ENCODE data around the gene ZNF850. TPM values are rescaled to one million over a fixed set of nuclear protein-coding genes. Genes with fewer than 3 reads are reported as not detected.

The ZNF850 gene
- total and polyA plus RNA-seq, 2 of the 8 experiments (the other 6 are each of a cell fraction or from before 2014, with no cell fraction given) = 6.7 to 21.2 TPM

DNA sequence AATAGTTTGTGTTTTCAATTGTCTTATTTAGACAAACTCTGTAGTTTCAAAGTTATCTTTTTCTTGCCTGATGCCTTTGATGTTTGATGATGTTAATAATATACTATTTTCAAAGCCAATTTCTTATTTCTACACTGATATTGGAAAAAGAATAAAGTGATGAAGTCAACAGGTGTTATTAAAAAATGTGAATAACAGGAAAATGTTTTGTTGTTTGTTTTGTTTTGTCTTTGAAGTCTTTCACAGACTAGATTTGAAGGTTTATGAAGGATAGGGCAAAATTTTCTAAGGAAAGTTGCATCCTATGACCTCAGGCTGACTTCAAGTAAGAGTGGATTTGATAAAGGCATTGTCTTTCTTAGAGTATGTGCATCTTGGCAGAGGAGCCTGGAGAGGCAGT lies 34.4 kb upstream of the ZNF850 start:
- Histone ChIP-seq H3K27ac (ENCODE audit: low read depth, low read length) (no peak overlapping the region), H3K27me3 (replicated peaks in 1 of 4; ENCODE audit: control insufficient read depth in 3 of 4, extremely low read depth in 1 of 4, insufficient read depth in 3 of 4, low read length in 3 of 4) (no peaks in the 10 kb centered on the region), H3K4me1 (replicated peaks in 1 of 4; ENCODE audit: control insufficient read depth in 3 of 4, insufficient read depth in 4 of 4, low read length in 3 of 4) (no peaks in the 10 kb centered on the region), H4K8ac (ENCODE audit: extremely low read depth, insufficient read depth, low read length) (no peak overlapping the region), H3K79me2 (ENCODE audit: control insufficient read depth in 1 of 2, insufficient read depth in 2 of 2, low read length in 2 of 2) (peaks cover 0 to 47% of the 10 kb centered on the region in 2 experiments; a peak in 2 of 4 replicates), H3K4ac (replicated peaks; ENCODE audit: insufficient read length, low read depth, low read length) (no peak overlapping the region), H3K9ac (replicated peaks in 1 of 4; ENCODE audit: extremely low read depth in 1 of 4, low read depth in 3 of 4, low read length in 3 of 4) (no peak overlapping the region), H3K18ac (ENCODE audit: extremely low read depth, low read length) (no peak overlapping the region), H4K91ac (replicated peaks; ENCODE audit: insufficient read length, low read length) (no peak overlapping the region), H3K14ac (ENCODE audit: insufficient read length) (no peak overlapping the region), H3K4me3 (ENCODE audit: extremely low read depth in 1 of 4, insufficient read depth in 2 of 4, low read depth in 3 of 4, low read length in 4 of 4) (no peak overlapping the region), H2BK15ac (ENCODE audit: low read length) (no peak overlapping the region), H3K56ac (replicated peaks; ENCODE audit: insufficient read length, low read depth, low read length) (no peak overlapping the region), H2AFZ (ENCODE audit: low read length) (no peak overlapping the region), H4K5ac (ENCODE audit: insufficient read length, low read depth, low read length) (no peak overlapping the region), H3K9me3 (ENCODE audit: insufficient read depth in 2 of 2, low read depth in 1 of 2, low read length in 1 of 2) (peaks cover 22 to 47% of the 10 kb centered on the region in 2 experiments), H2AK5ac (ENCODE audit: low read depth, low read length) (no peak overlapping the region), H3K23me2 (ENCODE audit: low read depth, low read length) (no peaks in the 10 kb centered on the region), H3K79me1 (ENCODE audit: low read depth, low read length) (no peaks in the 10 kb centered on the region), H3K23ac (ENCODE audit: insufficient read length) (no peak overlapping the region), H2BK12ac (ENCODE audit: low read depth, low read length) (no peak overlapping the region), H3K4me2 (ENCODE audit: insufficient read depth in 1 of 2, low read depth in 2 of 2, low read length in 2 of 2) (no peak overlapping the region), H2BK20ac (ENCODE audit: low read length) (no peak overlapping the region), H4K20me1 (replicated peaks in 1 of 2; ENCODE audit: control insufficient read depth in 1 of 2, insufficient read depth in 2 of 2, low read length in 2 of 2) (no peaks in the 10 kb centered on the region), H3K36me3 (ENCODE audit: control insufficient read depth in 2 of 4, insufficient read depth in 4 of 4, low read length in 3 of 4) (peaks cover 0 to 33% (median 10%) of the 10 kb centered on the region in 4 experiments; a peak in 4 of 8 replicates), H2BK5ac (ENCODE audit: low read depth, low read length) (no peak overlapping the region), H2BK120ac (replicated peaks; ENCODE audit: low read depth, low read length) (no peak overlapping the region)
- FAIRE-seq = no peak
- TF ChIP-seq JUND (IDR thresholded peaks at IDR 0.05; ENCODE audit: low read length) (no peak), MAFK (IDR thresholded peaks at IDR 0.05; ENCODE audit: low read depth, low read length) (no peak), GTF2F1 (IDR thresholded peaks at IDR 0.05; ENCODE audit: borderline replicate concordance, low read depth, low read length) (no peak), TAF7 (optimal IDR thresholded peaks at IDR 0.05; ENCODE audit: borderline replicate concordance, low read depth, low read length) (no peak)
- ChIA-PET POLR2A (ENCODE audit: partially characterized antibody) (interaction anchor here (0.6 kb wide), 1 partner anchor 120 kb away, joined by 3 read pairs; no protein-coding TSS in a partner anchor), CTCF (ENCODE audit: partially characterized antibody) (no interaction called here)
- no peak for DNase-seq (ENCODE audit: low read depth in 1 of 2, low spot score in 2 of 2)

Measured in H1 (cell line).